Measurements from ENCODE around the gene OR1L6. TPM values are rescaled to one million over a fixed set of nuclear protein-coding genes. Genes with fewer than 3 reads are reported as not detected.

Gene OR1L6, protein sequence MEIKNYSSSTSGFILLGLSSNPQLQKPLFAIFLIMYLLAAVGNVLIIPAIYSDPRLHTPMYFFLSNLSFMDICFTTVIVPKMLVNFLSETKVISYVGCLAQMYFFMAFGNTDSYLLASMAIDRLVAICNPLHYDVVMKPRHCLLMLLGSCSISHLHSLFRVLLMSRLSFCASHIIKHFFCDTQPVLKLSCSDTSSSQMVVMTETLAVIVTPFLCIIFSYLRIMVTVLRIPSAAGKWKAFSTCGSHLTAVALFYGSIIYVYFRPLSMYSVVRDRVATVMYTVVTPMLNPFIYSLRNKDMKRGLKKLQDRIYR
- total RNA-seq, result not detected

DNA sequence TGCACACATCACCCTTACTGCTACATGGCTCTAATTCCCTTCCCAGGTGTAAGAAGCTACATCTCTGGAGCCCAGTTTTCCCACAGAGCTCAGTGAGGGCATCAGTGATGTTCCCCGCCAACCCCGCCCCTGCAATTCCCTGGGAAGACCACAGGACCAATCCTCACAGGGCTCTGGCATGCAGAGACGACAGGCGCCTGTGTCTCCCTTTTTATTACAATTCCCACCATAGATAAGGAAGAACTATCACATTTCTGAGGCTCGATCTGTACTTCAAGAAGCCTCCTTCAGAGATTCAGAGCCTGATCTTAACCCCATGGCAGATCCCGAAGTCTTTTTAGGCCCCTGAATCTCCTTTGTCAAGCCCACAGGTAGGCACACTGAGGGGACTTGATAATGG, at the start of gene OR1L6:
OR1L6 (plus strand) TSS at position 301 of the 400 bp plus-strand sequence. CDS start 7,545 bp downstream, outside the sequence.
- CTCF ChIA-PET, result no interaction called here

DNA sequence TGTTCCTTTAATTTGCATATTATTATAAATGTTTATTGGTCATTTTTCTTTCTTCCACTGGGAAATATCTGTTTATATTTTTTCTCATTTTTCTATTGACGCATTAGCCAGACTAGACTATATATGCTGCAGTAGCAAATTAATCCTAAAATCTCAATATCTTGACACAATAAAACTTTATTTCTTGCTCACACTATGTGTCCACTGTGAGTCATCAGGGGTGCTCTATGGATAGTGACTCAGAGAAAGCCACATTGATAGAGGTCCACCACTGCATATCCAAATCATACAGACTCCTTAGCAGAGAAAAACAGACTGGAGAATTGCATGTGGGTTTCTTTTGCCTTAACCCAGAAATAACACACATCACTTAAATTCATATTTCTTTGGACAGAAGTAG, 46.4 kb upstream of the OR1L6 start:
- peaks cover 9% of the 10 kb centered on the region for H3K27me3 Mint-ChIP-seq (ENCODE audit: low read depth)
- ChIA-PET POLR2A (no interaction called here), CTCF (no interaction called here)
- no peak overlapping the region for H3K4me3 Mint-ChIP-seq
- no peaks in the 10 kb centered on the region for H3K9me3 Mint-ChIP-seq (ENCODE audit: insufficient read depth)
- no peak for DNase-seq
- ATAC-seq, result no peak
- no peaks in the 10 kb centered on the region for H3K4me1 Mint-ChIP-seq (ENCODE audit: low read depth)
- no peaks in the 10 kb centered on the region for H3K36me3 Mint-ChIP-seq (ENCODE audit: low read depth)
- H3K27ac Mint-ChIP-seq, result no peak overlapping the region

More for the DNA sequence above, at the start of gene OR1L6:
- no peaks in the 10 kb centered on the region for H3K36me3 Mint-ChIP-seq (ENCODE audit: low read depth)
- no peaks in the 10 kb centered on the region for H3K4me1 Mint-ChIP-seq (ENCODE audit: low read depth)
- H3K27ac Mint-ChIP-seq, result no peak within 1 kb of the TSS
- H3K9me3 Mint-ChIP-seq (ENCODE audit: insufficient read depth), result peaks cover 3% of the 10 kb centered on the region
- DNase-seq (no peak), ATAC-seq (no peak)
- POLR2A ChIA-PET, result no interaction called here
- H3K4me3 Mint-ChIP-seq, result no peak within 1 kb of the TSS
- peaks cover 3% of the 10 kb centered on the region for H3K27me3 Mint-ChIP-seq (ENCODE audit: low read depth)

DNA sequence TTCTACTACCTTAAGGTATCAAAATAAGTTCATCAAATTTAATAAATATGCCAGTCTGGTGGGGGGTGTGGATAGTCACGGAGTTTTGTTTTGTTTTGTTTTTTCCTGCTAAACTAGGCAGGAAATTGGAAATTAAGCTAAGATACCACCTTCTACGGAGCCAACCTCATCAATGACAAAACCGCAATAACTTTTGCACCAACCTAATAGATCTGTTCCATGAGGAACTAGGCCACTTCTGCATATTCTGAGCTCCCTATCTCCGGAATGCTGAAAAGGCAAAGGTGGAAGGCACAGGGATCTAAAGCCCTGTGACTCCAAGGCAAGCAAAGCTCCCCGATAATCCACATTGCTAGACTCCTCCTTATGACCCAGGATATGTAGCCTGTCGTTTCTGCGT, 24.1 kb upstream of the OR1L6 start:
- Mint-ChIP-seq H3K4me3 (no peak overlapping the region), H3K9me3 (ENCODE audit: insufficient read depth) (peaks cover 4% of the 10 kb centered on the region)

DNA sequence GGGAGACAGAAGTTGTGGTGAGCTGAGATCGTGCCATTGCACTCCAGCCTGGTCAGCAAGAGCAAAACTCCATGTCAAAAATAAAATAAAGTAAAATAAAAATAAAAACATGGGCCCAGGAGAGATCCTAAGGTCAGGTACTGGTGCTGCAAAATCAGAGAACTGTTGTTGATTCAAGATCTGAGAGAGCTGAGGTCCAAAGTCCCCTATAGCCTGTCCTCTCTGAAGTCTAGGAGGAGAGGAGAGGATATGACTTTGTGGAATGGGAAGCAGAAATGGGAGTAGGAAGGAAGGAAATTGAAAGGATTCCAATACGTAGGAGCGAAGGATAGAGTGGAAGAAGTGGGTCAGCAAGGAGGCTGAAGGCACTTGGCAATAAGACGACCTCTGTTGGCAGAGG, 22.9 kb upstream of the OR1L6 start:
- POLR2A ChIA-PET, result no interaction called here

More for the DNA sequence above, 24.1 kb upstream of the OR1L6 start:
- Mint-ChIP-seq H3K4me1 (ENCODE audit: low read depth) (no peaks in the 10 kb centered on the region), H3K36me3 (ENCODE audit: low read depth) (no peaks in the 10 kb centered on the region), H3K27ac (no peak overlapping the region), H3K27me3 (ENCODE audit: low read depth) (no peaks in the 10 kb centered on the region)
- DNase-seq (no peak), ATAC-seq (no peak)
- ChIA-PET POLR2A (no interaction called here), CTCF (no interaction called here)

DNA sequence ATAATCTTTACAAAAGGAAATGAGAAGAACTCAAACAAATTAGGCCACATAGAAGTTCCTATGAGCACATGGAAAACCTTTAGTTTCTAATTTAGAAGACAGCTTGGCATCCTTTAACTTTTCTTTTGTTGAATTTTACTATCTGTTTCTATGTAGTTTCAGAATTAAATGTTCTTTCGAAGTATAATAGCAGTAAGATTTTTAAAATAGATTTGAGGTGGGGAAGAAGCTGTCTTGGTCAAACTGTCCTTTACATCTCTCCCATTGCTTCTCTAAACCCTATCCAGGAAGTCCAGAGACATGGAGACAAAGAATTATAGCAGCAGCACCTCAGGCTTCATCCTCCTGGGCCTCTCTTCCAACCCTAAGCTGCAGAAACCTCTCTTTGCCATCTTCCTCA, 18.4 kb upstream of the OR1L6 start, which contains the start of gene OR1L4:
OR1L4 (plus strand) TSS at position 301 of the 400 bp plus-strand sequence; CDS start at position 301, 0 bp downstream.
- no peak within 1 kb of the TSS for H3K4me3 Mint-ChIP-seq
- H3K36me3 Mint-ChIP-seq (ENCODE audit: low read depth), result no peaks in the 10 kb centered on the region
- DNase-seq (no peak), ATAC-seq (no peak)
- H3K27ac Mint-ChIP-seq, result no peak within 1 kb of the TSS
- H3K27me3 Mint-ChIP-seq (ENCODE audit: low read depth), result no peaks in the 10 kb centered on the region
- peaks cover 32% of the 10 kb centered on the region for H3K9me3 Mint-ChIP-seq (ENCODE audit: insufficient read depth)
- POLR2A ChIA-PET, result no interaction called here
- H3K4me1 Mint-ChIP-seq (ENCODE audit: low read depth), result no peaks in the 10 kb centered on the region
- CTCF ChIA-PET, result no interaction called here

More for the DNA sequence above, 22.9 kb upstream of the OR1L6 start:
- H3K4me1 Mint-ChIP-seq (ENCODE audit: low read depth), result no peaks in the 10 kb centered on the region
- H3K36me3 Mint-ChIP-seq (ENCODE audit: low read depth), result no peaks in the 10 kb centered on the region
- no peaks in the 10 kb centered on the region for H3K27me3 Mint-ChIP-seq (ENCODE audit: low read depth)
- ATAC-seq (no peak), DNase-seq (no peak)
- H3K4me3 Mint-ChIP-seq, result no peak overlapping the region
- CTCF ChIA-PET, result no interaction called here
- no peak overlapping the region for H3K27ac Mint-ChIP-seq
- peaks cover 9% of the 10 kb centered on the region for H3K9me3 Mint-ChIP-seq (ENCODE audit: insufficient read depth)

DNA sequence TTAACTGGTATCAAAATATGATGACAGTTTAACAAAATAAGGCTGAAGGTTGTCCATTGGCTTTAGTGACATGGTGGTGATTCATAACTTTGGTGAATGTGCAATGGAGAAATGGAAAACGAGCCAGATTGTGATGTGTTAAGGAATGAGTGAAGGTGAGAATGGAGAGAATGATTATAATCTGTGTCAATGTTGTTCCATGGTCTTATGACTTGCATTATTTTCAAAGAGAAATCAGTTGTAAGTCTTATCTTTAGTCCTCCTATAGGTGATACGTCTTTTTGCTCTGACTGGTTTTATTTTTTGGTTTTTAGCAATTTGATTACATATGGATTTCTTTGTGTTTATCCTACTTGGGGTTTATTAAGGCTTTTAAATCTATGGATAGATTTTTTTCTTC, 12.7 kb downstream of the OR1L6 start:
- no peak for ATAC-seq
- Mint-ChIP-seq H3K4me3 (no peak overlapping the region), H3K36me3 (ENCODE audit: low read depth) (no peaks in the 10 kb centered on the region), H3K4me1 (ENCODE audit: low read depth) (no peaks in the 10 kb centered on the region), H3K27me3 (ENCODE audit: low read depth) (peaks cover 2% of the 10 kb centered on the region), H3K9me3 (ENCODE audit: insufficient read depth) (peaks cover 15% of the 10 kb centered on the region), H3K27ac (no peak overlapping the region)
- ChIA-PET POLR2A (no interaction called here), CTCF (no interaction called here)
- no peak for DNase-seq

DNA sequence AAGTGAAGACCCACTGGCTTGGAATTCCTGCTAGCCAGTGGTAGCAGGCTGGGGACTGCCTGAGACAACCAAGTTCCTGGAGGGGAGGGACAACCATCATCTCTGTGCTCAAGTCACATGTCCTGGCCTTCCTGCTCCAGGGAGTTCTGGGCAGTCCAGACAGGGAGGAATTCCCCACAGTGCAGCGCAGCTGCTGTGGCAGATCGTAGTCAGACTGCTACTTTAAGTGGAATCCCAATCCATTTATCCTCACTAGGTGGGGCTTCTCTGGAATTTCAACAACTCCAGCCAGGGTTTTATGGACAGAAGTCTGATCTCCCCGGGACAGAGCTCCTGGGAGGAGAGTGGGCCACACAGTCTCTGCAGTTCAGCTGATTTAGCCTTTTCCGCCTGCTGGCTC, 25.7 kb downstream of the OR1L6 start:
- ATAC-seq (no peak), DNase-seq (no peak)
- no peak overlapping the region for H3K27ac Mint-ChIP-seq
- no peaks in the 10 kb centered on the region for H3K36me3 Mint-ChIP-seq (ENCODE audit: low read depth)
- no peak overlapping the region for H3K4me3 Mint-ChIP-seq
- no peaks in the 10 kb centered on the region for H3K4me1 Mint-ChIP-seq (ENCODE audit: low read depth)
- H3K27me3 Mint-ChIP-seq (ENCODE audit: low read depth), result no peaks in the 10 kb centered on the region
- H3K9me3 Mint-ChIP-seq (ENCODE audit: insufficient read depth), result peaks cover 16% of the 10 kb centered on the region
- CTCF ChIA-PET, result no interaction called here
- POLR2A ChIA-PET, result no interaction called here

DNA sequence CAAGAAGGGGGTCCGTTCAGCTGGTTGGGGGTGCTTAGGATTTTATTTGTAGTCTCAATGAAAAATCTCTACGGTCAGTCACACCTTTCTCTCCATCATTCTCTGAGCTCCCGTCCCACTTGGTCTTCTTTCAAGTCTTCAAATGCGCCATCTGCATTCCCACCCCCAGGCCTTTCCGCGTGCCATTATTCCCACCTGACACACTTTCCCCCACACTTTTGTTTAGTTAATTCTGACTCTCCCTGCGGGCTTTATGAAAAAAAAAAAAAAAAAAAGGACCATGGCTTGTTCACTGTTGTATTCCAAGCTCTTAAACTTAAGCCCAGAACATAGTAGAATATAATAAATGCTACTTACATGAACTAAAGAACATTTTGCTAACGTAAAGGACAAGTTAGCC, 34.9 kb downstream of the OR1L6 start:
- no peak overlapping the region for H3K27ac Mint-ChIP-seq
- CTCF ChIA-PET, result no interaction called here
- no peaks in the 10 kb centered on the region for H3K36me3 Mint-ChIP-seq (ENCODE audit: low read depth)

DNA sequence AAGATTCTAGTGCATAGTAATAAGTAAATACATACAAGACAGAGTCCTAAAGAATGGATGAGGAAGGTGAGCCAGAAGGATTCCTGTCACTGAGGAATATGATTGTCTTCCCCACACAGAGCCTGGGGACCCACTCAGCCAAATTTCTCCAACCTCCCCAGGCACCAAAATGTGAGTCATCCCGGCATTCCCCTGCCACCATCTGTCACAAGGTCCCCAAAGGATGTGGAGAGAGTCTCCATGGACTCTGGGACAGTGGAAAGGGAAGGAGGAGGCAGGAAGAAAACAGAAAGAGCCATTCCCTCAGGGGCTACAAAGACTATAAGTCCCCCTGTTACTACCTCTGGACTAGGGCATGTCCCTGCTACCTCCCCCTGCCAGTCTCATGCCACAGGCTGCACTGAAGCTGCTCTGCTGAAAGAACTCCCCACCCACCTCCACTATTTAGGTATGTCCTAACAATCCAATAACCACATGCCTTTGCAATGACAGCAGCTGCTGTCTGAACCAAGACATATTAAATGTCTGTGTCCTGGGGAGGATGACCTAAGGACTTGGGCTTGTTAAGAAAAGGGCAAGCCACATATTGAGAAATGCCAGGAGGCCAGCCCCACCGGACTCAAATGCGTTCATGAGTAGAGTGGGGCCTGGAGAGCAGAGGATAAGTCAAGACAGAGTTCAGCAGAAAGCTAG, 36.0 kb downstream of the OR1L6 start:
- no peak for ATAC-seq
- Mint-ChIP-seq H3K27me3 (ENCODE audit: low read depth) (peaks cover 5% of the 10 kb centered on the region), H3K27ac (no peak overlapping the region), H3K9me3 (ENCODE audit: insufficient read depth) (no peaks in the 10 kb centered on the region), H3K36me3 (ENCODE audit: low read depth) (no peaks in the 10 kb centered on the region), H3K4me1 (ENCODE audit: low read depth) (no peaks in the 10 kb centered on the region), H3K4me3 (no peak overlapping the region)
- CTCF ChIA-PET, result no interaction called here
- POLR2A ChIA-PET, result no interaction called here
- no peak for DNase-seq

More for the DNA sequence above, 34.9 kb downstream of the OR1L6 start:
- POLR2A ChIA-PET, result no interaction called here
- Mint-ChIP-seq H3K4me1 (ENCODE audit: low read depth) (no peaks in the 10 kb centered on the region), H3K4me3 (no peak overlapping the region), H3K27me3 (ENCODE audit: low read depth) (peaks cover 5% of the 10 kb centered on the region), H3K9me3 (ENCODE audit: insufficient read depth) (no peaks in the 10 kb centered on the region)
- no peak for ATAC-seq
- no peak for DNase-seq

DNA sequence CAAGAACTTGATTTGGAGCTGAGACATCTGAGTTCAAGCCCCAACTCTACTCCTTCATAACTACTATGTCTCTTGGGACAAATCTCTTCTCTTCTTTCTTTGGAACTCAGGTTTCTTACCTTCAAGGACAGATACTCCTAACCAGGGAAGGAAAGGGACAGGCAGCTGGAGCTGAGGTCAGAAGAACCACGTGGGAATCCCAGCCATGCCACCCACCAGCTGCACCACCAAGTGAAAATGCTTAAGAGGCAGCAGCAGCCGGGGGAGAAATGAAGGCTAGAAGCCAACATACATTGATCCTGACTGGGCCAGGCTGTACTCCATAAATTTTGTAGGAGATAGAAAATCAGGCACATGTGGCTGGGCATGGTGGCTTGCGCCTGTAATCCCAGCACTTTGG, 37.1 kb downstream of the OR1L6 start:
- Mint-ChIP-seq H3K36me3 (ENCODE audit: low read depth) (no peaks in the 10 kb centered on the region), H3K9me3 (ENCODE audit: insufficient read depth) (no peaks in the 10 kb centered on the region), H3K27ac (no peak overlapping the region), H3K27me3 (ENCODE audit: low read depth) (peaks cover 3% of the 10 kb centered on the region), H3K4me1 (ENCODE audit: low read depth) (no peaks in the 10 kb centered on the region), H3K4me3 (no peak overlapping the region)
- CTCF ChIA-PET, result no interaction called here
- POLR2A ChIA-PET, result no interaction called here
- ATAC-seq, result no peak
- DNase-seq, result no peak

DNA sequence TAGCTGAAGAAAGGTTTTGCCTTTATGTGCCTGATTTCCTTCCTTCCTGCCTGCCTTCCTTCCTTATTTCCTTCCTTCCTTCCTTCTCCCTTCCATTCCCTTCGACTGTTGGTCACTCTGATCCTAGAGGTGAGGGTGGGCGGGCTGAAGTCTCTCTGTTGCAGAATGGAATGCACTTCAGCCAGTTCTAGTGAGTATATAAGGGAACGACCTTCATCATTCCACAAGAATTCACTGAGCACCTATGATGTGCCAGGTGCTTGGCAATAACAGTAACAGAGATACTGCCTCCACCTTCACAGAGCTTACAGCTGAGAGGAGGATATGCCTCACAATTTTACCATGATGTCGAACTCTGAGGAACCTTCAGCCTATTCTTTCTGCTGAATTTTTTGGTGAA, 37.9 kb downstream of the OR1L6 start:
- no peak overlapping the region for H3K4me3 Mint-ChIP-seq
- ATAC-seq (no peak), DNase-seq (no peak)
- no peaks in the 10 kb centered on the region for H3K9me3 Mint-ChIP-seq (ENCODE audit: insufficient read depth)
- H3K4me1 Mint-ChIP-seq (ENCODE audit: low read depth), result no peaks in the 10 kb centered on the region
- POLR2A ChIA-PET, result no interaction called here
- H3K36me3 Mint-ChIP-seq (ENCODE audit: low read depth), result no peaks in the 10 kb centered on the region
- peaks cover 3% of the 10 kb centered on the region for H3K27me3 Mint-ChIP-seq (ENCODE audit: low read depth)
- CTCF ChIA-PET, result no interaction called here
- H3K27ac Mint-ChIP-seq, result no peak overlapping the region

DNA sequence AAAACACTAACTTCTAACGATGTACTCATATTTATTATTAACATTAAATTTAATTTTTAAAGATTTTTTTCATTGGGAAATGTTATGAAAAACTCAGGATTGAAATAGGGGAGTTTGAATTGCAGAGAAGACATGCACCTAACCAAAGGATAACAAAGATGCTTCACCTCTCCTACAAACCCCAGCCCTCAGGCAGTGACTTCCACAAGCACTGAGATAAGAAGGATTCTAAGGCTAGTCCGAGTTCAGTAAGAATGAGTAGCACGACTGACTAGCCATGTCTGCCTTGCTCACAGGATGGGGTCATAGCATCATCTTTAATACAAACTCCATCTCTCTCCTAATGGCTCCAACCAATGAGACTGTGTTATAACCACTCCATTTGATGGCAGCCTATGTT, 39.6 kb downstream of the OR1L6 start:
- H3K4me1 Mint-ChIP-seq (ENCODE audit: low read depth), result no peaks in the 10 kb centered on the region
- POLR2A ChIA-PET, result no interaction called here
- no peak overlapping the region for H3K27ac Mint-ChIP-seq
- H3K27me3 Mint-ChIP-seq (ENCODE audit: low read depth), result peaks cover 3% of the 10 kb centered on the region
- CTCF ChIA-PET, result no interaction called here
- no peak overlapping the region for H3K4me3 Mint-ChIP-seq
- DNase-seq (no peak), ATAC-seq (no peak)
- no peaks in the 10 kb centered on the region for H3K9me3 Mint-ChIP-seq (ENCODE audit: insufficient read depth)
- H3K36me3 Mint-ChIP-seq (ENCODE audit: low read depth), result no peaks in the 10 kb centered on the region

DNA sequence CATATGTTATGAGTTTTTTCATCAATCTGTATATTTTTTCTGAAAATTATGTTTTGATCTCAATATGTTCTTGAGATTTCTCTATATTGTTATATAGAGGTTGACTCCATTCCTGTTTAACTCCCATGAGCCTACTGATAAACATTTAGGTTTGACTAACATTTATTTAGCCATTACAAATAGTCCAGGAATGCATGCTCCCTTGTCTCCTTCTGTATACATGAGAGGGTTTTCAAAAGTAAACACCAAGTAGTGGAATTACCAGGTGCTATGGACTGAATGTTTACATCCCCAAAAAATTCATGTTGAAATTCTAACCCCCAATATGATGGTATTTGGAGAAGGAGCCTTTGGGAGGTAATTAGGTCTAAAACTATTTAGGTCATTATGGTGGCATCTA, 43.2 kb downstream of the OR1L6 start:
- no peak for ATAC-seq
- Mint-ChIP-seq H3K27ac (no peak overlapping the region), H3K4me3 (no peak overlapping the region), H3K36me3 (ENCODE audit: low read depth) (no peaks in the 10 kb centered on the region), H3K4me1 (ENCODE audit: low read depth) (no peaks in the 10 kb centered on the region), H3K27me3 (ENCODE audit: low read depth) (no peaks in the 10 kb centered on the region), H3K9me3 (ENCODE audit: insufficient read depth) (no peaks in the 10 kb centered on the region)
- ChIA-PET CTCF (no interaction called here), POLR2A (no interaction called here)
- DNase-seq, result no peak

All from activated CD8-positive, alpha-beta T cell treated with anti-CD3 and anti-CD28 coated beads, Interleukin-2, amount 10 ng/mL, durations not matched to agents 7 days and 5 days (primary cell).